GF-D8 (cell line): Measurements from ENCODE around the gene CDCA4.
"Not testable (repeated sequence)": the region's sequence is repeated elsewhere in the genome, so short reads cannot be mapped to it uniquely, and the experiment has no call there.

ENCODE experiments used
- DNase-seq: peaks from one replicate; lab custom pipeline; 2025; lab: John Stamatoyannopoulos, UW

Gene CDCA4

GRCh38 chr14:105020815-105021655 is at the start of gene CDCA4:
Gene CDCA4, minus strand, starts transcription at chr14:105021083. Its CDS starts 9,154 bp downstream, at chr14:105011929.
- peak; percentile 85 for DNase-seq

GRCh38 chr14:105069871-105070759 is 49.2 kb upstream of the CDCA4 start:
- peak; percentile 28 for DNase-seq

GRCh38 chr14:105069522-105069870 is 48.6 kb upstream of the CDCA4 start:
- no peak for DNase-seq

DNA sequence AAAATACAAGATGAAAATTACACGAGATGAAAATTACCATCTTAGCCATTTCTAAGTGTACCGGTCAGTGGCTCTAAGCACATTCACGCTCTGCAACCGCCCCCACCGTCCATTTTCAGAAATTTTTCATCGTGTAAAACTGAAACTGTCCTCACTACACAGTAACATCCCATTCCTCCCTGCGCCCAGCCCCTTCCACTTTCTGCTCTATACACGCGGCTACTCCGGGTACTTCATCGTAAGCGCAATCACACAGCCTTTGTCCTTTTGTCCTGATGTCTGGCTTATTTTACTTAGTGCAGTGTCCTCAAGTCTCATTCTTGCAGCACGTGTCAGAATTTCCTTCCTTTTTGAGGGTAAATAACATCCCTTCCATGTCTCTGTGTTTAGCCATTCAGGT is 47.9 kb upstream of the CDCA4 start:
- no peak for DNase-seq

DNA sequence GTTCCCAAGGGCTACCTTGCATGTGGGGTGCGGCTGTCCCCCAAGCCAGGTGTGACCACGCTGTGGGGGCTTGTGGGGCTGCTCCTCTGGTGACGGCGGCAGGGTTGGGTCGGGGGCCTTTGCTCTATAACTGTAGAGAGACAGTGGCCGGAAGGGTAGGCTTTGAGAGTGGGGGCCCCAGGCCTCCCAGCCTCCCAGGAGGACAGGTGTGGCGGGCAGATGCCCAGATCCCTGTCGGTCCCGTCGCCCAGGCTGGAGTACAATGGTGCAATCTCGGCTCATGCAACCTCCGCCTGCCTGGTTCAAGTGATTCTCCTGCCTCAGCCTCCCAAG is 47.1 kb upstream of the CDCA4 start:
- no peak for DNase-seq

- no peak for DNase-seq
These were observed 46.5 kb upstream of the CDCA4 start for GRCh38 chr14:105067140-105067968.

- no peak for DNase-seq
These were observed 45.6 kb upstream of the CDCA4 start for GRCh38 chr14:105066240-105067071.

GRCh38 chr14:105065280-105066228 is 44.7 kb upstream of the CDCA4 start, which contains the start of gene GPR132:
Gene GPR132, minus strand, starts transcription at chr14:105065430. Its CDS starts 10,010 bp downstream, at chr14:105055420.
- peak; percentile 80 for DNase-seq

DNA sequence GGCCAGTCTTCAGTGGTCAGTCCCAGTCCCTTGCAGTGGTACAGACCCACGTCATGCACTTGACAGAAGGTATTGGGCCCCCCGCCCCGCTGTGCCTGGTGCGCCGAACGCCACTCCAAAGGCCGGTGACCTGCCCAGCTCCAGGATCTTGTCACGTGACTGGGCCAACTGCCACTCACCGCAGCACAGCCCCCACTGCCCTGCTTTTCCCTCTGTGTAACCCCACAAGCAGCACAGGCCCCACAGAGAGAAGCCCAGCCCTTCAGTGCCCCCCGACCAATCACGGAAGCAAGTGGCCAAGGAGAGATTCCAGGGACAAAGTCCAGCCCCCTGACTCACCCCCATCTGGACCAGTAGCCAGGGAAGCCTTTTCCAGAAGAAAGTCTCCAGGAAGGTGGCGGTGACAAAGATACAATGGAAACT is 43.8 kb upstream of the CDCA4 start:
- DNase-seq, result no peak

DNA sequence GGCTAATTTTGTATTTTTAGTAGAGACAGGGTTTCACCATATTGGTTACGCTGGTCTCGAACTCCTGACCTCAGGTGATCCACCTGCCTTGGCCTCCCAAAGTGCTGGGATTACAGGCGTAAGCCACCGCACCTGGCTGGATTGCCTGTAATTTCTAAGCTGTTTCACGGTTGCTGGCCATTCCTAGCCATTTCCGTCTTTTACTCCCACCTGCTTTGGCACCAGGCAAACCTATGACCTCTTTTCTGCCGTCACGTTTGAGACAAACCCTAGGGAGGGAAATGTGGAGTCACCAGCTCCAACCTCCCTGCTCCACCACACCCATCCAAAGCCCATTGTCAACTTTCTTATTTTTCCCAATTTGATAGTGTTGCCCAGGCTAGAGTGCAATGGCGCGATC is 43.1 kb upstream of the CDCA4 start:
- DNase-seq, result no peak

- DNase-seq, result not testable (repeated sequence)
These were observed 42.6 kb upstream of the CDCA4 start for GRCh38 chr14:105063506-105063905.

DNA sequence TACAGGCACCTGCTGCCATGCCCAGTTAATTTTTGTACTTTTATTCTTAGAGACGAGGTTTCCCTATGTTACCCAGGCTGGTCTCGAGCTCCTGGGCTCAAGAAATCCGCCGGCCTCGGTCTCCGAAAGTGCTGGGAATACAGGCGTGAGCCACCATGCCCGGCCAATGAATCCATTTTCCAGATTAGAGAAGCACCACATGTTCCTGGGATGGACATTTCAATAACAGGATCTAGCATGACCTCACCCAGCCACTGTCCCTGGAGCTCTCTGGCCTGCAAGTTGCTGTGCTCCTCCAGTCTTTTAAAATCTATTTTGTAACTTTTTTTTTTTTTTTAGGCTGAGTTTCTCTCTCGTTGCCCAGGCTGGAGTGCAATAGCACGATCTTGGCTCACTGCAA is 42.2 kb upstream of the CDCA4 start:
- no peak for DNase-seq

GRCh38 chr14:105062048-105062433 is 41.2 kb upstream of the CDCA4 start:
- DNase-seq, result no peak

DNA sequence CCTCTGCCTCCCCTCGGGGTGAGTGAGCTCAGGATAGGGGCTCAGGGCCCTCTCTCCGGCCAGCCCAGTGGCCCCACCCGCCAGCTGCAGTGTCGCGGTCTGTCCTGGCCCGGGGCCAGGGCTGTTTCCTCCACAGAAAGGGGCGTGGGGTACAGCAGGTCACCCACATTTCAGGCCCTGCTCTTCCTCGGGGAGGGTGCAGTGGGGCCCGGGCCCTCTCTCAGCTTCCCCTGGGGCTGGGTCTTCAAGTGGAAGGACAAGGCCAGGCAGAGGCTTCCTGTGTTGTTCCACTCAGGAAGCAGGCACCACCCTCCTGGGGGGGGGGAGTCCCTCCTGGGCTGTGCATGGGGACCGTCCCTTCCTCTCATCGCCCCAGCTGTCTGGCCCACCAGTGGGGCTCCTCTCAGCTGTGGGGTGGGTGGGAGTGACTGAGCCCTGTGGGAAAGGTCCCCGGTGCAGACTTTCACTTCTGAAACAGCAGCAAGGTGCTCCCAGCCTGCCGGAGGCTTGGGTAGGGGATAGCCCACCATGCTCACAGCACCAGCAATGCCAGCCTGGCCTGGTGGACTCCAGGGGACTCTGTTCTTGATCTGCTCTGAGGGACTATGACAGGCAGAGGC is 40.7 kb upstream of the CDCA4 start:
- DNase-seq, result no peak

- DNase-seq, result peak; percentile 25
These were observed 40.0 kb upstream of the CDCA4 start for GRCh38 chr14:105060751-105061427.

- DNase-seq, result no peak
These were observed 39.2 kb upstream of the CDCA4 start for GRCh38 chr14:105059925-105060565.

GRCh38 chr14:105059035-105059924 is 38.4 kb upstream of the CDCA4 start:
- DNase-seq, result no peak
